Measurements from ENCODE around the gene SSR1.

The SSR1 gene

DNA sequence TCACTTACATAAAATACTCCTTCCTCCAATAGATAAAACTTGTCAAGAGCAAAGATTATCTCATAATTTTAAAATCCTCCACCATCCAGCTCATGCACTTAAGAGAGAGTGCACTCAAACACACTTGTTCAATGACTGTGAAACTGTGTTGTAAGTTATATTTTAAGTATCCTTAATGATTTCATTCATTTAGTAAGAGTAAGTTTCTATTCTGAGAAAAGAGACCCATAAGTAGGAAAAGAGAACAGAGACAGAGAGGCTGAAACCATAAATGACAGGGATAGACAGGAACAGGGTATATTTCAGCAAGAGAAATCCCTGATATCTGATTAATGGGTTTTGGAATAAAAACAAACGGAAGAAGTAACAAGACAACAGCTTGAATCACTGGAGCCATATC is 8.2 kb downstream of the SSR1 start:
- H3K4me3 ChIP-seq (ENCODE audit: low read depth, low read length): no peak overlapping the region
- H3K27me3 ChIP-seq (ENCODE audit: insufficient read depth, low read depth, severe bottlenecking): no peaks in the 10 kb centered on the region
- no peak for DNase-seq
- peaks cover 98% of the 10 kb centered on the region for H3K36me3 ChIP-seq
- no peaks in the 10 kb centered on the region for H3K9me3 ChIP-seq (ENCODE audit: severe bottlenecking)
- no peak overlapping the region for H3K27ac ChIP-seq
- TF ChIP-seq, protein P1, sequence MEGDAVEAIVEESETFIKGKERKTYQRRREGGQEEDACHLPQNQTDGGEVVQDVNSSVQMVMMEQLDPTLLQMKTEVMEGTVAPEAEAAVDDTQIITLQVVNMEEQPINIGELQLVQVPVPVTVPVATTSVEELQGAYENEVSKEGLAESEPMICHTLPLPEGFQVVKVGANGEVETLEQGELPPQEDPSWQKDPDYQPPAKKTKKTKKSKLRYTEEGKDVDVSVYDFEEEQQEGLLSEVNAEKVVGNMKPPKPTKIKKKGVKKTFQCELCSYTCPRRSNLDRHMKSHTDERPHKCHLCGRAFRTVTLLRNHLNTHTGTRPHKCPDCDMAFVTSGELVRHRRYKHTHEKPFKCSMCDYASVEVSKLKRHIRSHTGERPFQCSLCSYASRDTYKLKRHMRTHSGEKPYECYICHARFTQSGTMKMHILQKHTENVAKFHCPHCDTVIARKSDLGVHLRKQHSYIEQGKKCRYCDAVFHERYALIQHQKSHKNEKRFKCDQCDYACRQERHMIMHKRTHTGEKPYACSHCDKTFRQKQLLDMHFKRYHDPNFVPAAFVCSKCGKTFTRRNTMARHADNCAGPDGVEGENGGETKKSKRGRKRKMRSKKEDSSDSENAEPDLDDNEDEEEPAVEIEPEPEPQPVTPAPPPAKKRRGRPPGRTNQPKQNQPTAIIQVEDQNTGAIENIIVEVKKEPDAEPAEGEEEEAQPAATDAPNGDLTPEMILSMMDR (IDR thresholded peaks at IDR 0.05; ENCODE audit: low read depth, low read length): no peak

DNA sequence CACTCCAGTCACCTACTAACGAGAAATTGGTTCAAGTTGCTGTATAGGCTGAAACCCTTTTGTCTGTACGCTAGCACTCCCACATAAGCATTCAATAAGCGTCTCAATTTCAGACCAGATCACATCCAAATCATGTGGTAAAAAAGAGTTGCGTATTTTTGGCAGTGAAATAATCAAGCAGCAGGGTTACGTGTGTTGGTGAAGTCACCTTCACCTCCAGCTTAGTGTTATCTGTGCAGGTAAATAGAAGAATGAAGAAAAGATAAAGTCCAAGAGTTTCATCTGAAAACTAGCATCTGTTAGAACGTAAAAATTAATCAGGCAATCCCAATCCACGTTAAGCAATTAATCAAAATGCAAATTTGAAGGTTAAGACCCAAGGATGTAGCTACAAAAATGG is 11.3 kb downstream of the SSR1 start:
- Histone ChIP-seq H3K27ac (no peak overlapping the region), H3K9me3 (ENCODE audit: severe bottlenecking) (no peaks in the 10 kb centered on the region), H3K4me3 (ENCODE audit: low read depth, low read length) (no peak overlapping the region), H3K36me3 (peaks cover 97% of the 10 kb centered on the region), H3K27me3 (ENCODE audit: insufficient read depth, low read depth, severe bottlenecking) (no peaks in the 10 kb centered on the region)
- TF ChIP-seq, protein P1 (IDR thresholded peaks at IDR 0.05; ENCODE audit: low read depth, low read length): no peak
- DNase-seq: no peak

DNA sequence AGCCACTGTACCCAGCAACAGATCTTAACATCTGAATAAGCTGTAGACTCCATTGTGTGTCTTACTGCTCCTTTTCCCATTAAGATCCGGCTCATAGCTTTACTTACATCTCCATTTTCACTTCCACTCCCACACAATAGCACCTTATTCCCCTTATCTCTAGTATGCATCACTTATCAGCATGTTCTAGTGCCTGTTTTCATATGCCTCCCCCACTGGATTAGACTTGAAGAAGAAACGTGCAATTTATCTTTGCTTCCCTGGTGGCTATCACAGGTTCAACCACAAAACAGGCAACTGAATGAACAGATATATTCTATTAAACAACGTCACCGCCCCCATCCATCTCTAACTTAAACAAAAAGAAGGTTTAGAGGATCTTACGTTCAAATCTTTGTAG is 12.1 kb downstream of the SSR1 start:
- no peak for DNase-seq
- Histone ChIP-seq H3K4me3 (ENCODE audit: low read depth, low read length) (no peak overlapping the region), H3K9me3 (ENCODE audit: severe bottlenecking) (no peaks in the 10 kb centered on the region), H3K27me3 (ENCODE audit: insufficient read depth, low read depth, severe bottlenecking) (no peaks in the 10 kb centered on the region), H3K36me3 (peaks cover 97% of the 10 kb centered on the region), H3K27ac (no peak overlapping the region)
- TF ChIP-seq, protein P1 (IDR thresholded peaks at IDR 0.05; ENCODE audit: low read depth, low read length): no peak

DNA sequence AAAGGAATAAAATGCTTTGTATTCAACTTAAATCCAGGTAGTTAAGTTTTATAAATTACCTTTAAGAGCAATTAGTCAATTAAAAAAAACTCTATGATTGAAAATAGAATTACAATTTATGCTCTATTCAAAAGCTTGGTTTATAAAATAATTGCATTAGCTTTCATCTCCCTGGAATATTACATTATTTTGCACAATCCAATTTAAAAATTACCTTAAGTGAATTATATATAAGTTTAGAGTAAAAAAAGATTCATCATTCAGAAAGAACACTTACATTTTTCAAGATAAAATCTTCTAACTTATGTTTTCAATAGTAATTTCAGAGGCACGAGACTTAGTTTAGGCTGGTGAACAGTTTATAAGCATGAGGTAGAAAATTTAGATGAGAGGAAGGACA is 14.9 kb downstream of the SSR1 start:
- Histone ChIP-seq H3K36me3 (peaks cover 97% of the 10 kb centered on the region), H3K9me3 (ENCODE audit: severe bottlenecking) (no peaks in the 10 kb centered on the region), H3K27ac (no peak overlapping the region), H3K4me3 (ENCODE audit: low read depth, low read length) (no peak overlapping the region), H3K27me3 (ENCODE audit: insufficient read depth, low read depth, severe bottlenecking) (no peaks in the 10 kb centered on the region)
- no peak for DNase-seq
- TF ChIP-seq, protein P1 (IDR thresholded peaks at IDR 0.05; ENCODE audit: low read depth, low read length): no peak

DNA sequence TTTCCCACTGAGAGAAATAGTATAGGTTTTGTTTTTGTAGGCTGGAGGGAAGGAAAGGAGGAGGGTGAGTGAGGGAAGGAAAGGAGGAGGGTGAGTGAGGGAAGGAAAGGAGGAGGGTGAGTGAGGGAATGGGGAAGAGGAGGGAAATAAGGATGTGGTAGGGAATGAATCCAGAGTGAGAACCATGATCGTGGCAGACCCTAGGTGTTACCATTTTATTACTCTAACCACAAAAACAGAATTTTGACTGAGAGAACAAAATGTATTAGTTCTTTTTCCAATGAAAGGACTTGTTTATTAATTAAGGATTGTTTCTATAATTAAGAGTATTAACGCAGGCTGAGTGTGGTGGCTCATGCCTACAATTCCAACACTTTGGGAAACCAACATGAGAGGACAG is 16.4 kb downstream of the SSR1 start:
- DNase-seq: no peak
- TF ChIP-seq, protein P1 (IDR thresholded peaks at IDR 0.05; ENCODE audit: low read depth, low read length): no peak
- H3K27me3 ChIP-seq (ENCODE audit: insufficient read depth, low read depth, severe bottlenecking): no peaks in the 10 kb centered on the region
- H3K27ac ChIP-seq: no peak overlapping the region
- no peaks in the 10 kb centered on the region for H3K9me3 ChIP-seq (ENCODE audit: severe bottlenecking)
- no peak overlapping the region for H3K4me3 ChIP-seq (ENCODE audit: low read depth, low read length)
- peaks cover 95% of the 10 kb centered on the region for H3K36me3 ChIP-seq

DNA sequence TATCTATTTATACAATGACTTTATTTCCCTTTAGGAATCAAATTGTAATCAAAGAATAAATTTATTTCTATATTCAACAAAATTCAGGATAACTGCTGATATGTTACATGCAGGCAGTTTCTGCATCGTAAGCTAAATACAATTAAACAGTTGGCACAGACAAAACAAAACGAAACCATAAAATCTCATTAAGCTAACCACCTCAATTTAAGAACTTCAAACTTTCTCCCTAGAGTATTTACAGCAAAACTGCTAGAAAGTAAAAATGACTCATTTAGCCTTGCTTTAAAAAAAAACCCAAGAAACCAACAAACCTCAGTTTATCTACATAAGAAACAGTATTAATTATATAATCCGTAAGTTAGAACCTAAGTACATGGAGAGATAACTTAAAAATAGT is 17.1 kb downstream of the SSR1 start:
- Histone ChIP-seq H3K27ac (no peak overlapping the region), H3K4me3 (ENCODE audit: low read depth, low read length) (no peak overlapping the region), H3K9me3 (ENCODE audit: severe bottlenecking) (no peaks in the 10 kb centered on the region), H3K27me3 (ENCODE audit: insufficient read depth, low read depth, severe bottlenecking) (no peaks in the 10 kb centered on the region), H3K36me3 (peaks cover 92% of the 10 kb centered on the region)
- no peak for DNase-seq
- TF ChIP-seq, protein P1 (IDR thresholded peaks at IDR 0.05; ENCODE audit: low read depth, low read length): no peak
